Spleen (tissue), 11 donors: Measurements from ENCODE around the gene HBG1. TPM values are rescaled to one million over a fixed set of nuclear protein-coding genes. Genes with fewer than 3 reads are reported as not detected.

Experiments
- DNase-seq: peaks from one replicate; pipeline ENCODE4 v3.0.0-alpha.2; 2020
- H3K27ac ChIP-seq, 8 donors: fragments of 200-600 bp; sonication (generic) in 7 of 8; 1 replicate in 4 of 8; 2 replicates in 4 of 8; pipeline versions ENCODE4 v1.5.0 to v1.8.0; 2016 to 2021; ENCODE audit warnings: inconsistent platforms in 4 of 8, mild to moderate bottlenecking in 4 of 8, moderate library complexity in 1 of 8
- H3K27me3 ChIP-seq, 7 donors: fragments of 200-600 bp; sonication (generic) in 6 of 7; replicated peaks in 1 of 7; 1 replicate in 4 of 7; 2 replicates in 3 of 7; pipeline versions ENCODE4 v1.5.0 to v1.8.0; 2016 to 2021; ENCODE audit warnings: inconsistent platforms in 3 of 7, mild to moderate bottlenecking in 1 of 7
- H3K36me3 ChIP-seq, 6 donors: fragments of 200-600 bp; sonication (generic) in 5 of 6; 1 replicate in 4 of 6; 2 replicates in 2 of 6; pipeline versions ENCODE4 v1.5.0 to v1.8.0; 2016 to 2021; ENCODE audit warnings: inconsistent platforms in 2 of 6
- H3K4me1 ChIP-seq, 6 donors: fragments of 200-600 bp; sonication (generic) in 5 of 6; 1 replicate in 3 of 6; 2 replicates in 3 of 6; pipeline versions ENCODE4 v1.5.0 to v1.8.0; 2016 to 2021; ENCODE audit warnings: inconsistent platforms in 3 of 6
- H3K4me3 ChIP-seq, 8 donors: fragments of 200-600 bp; sonication (generic) in 7 of 8; 1 replicate in 4 of 8; 2 replicates in 4 of 8; pipeline versions ENCODE4 v1.5.0 to v1.8.0; 2016 to 2021; ENCODE audit warnings: inconsistent platforms in 4 of 8, mild to moderate bottlenecking in 4 of 8, moderate library complexity in 2 of 8
- H3K9me3 ChIP-seq, 8 donors: fragments of 200-600 bp; sonication (generic) in 7 of 8; 1 replicate in 4 of 8; 2 replicates in 4 of 8; pipeline versions ENCODE4 v1.5.0 to v1.8.0; 2016 to 2021; ENCODE audit warnings: inconsistent platforms in 4 of 8
- CTCF ChIP-seq, 11 experiments: fragments of 200-600 bp in 7 of 11; fragments of 450-650 bp in 4 of 11; sonication (generic) in 4 of 11; IDR thresholded peaks in 8 of 11; conservative IDR thresholded peaks in 3 of 11; 1 replicate in 7 of 11; 2 replicates in 4 of 11; pipeline versions ENCODE4 v1.4.0 to v1.8.0; 2016 to 2021; ENCODE audit warnings: antibody characterized with exemption in 11 of 11, inconsistent platforms in 4 of 11, mild to moderate bottlenecking in 1 of 11
- POLR2A ChIP-seq, 3 donors: fragments of 450-650 bp; IDR thresholded peaks; one replicate each; pipeline ENCODE4 v1.5.1; 2017; ENCODE audit warnings: antibody characterized with exemption in 3 of 3, mild to moderate bottlenecking in 1 of 3
- POLR2AphosphoS5 ChIP-seq, 3 donors: sonication (generic); formaldehyde crosslinking; IDR thresholded peaks; one replicate each; pipeline ENCODE4 v1.5.1; 2017; ENCODE audit warnings: antibody characterized with exemption in 3 of 3
- WGBS, 5 donors: extraction: QIAGEN DNeasy Blood & Tissue Kit in 3 of 5; methylation state at CpG; one replicate each; pipeline versions ENCODE4 v1.1.5 to v1.1.7; 2013 to 2018; 5-methylcytosine and 5-hydroxymethylcytosine counted together
- intact Hi-C: fragments of 100-400 bp; cut with DNase I; formaldehyde crosslinking; loops from one replicate; pipeline ENCODE4 v1.15.0; 2023; ENCODE audit warnings: low total_unique reads
- polyA plus RNA-seq, 3 donors: library from polyadenylated mRNA; stranded (reverse); fragments of 200-250 nt; gene quantifications; one replicate each; pipeline ENCODE4 v1.2.1, GENCODE V29; 2013
- total RNA-seq, 7 donors: library from RNA; depleted of rRNA in 3 of 7; stranded (reverse); fragments of >200 nt in 3 of 7; fragmentation: NEBNext Ultra II Directional in 4 of 7; extraction: Animal tissue kit (Norgen Biotek cat#: 25700) in 4 of 7; gene quantifications; one replicate each; pipeline versions ENCODE4 v1.1.0 to v1.2.1, GENCODE V29; 2016 to 2021
- donor health status: healthy with polysubstance abuse.
- donor health status: DM: no; HTN: no; CAD: no; lungs with moderate emphysema.
- donor health status: DM: no; HTN: no; CAD: no.
- donor health status: Bipolar disorder and iron deficiency.
- donor health status: healthy.
- donor health status: DM: no; HTN: no; CAD: no.
- donor health status: DM: yes; HTN: yes; CAD: no.

HBG1 gene
- total and polyA plus RNA-seq, 10 donors, result 0.21 to 15.0 (median 1.2) TPM; not detected in 7

DNA sequence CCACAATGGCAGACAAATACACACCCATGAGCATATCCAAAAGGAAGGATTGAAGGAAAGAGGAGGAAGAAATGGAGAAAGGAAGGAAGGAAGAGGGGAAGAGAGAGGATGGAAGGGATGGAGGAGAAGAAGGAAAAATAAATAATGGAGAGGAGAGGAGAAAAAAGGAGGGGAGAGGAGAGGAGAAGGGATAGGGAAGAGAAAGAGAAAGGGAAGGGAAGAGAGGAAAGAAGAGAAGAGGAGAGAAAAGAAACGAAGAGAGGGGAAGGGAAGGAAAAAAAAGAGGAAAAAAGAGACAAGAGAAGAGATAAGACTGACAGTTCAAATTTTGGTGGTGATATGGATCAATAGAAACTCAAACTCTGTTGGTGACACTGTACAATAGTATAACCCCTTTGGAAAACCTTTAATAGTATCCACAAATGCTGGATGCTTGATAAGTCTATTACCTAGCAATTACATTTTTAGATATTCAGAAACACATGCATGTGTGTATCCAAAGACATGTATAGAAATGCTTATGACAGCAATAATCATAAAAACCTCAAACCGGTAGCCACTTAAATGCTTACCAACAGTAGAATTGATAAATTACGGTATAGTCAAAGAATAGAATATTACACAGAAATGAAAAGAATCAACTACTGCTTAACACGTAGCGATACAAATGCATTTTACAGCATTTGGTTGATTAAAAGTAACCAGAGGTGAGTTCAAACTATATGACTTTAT is 14.1 kb downstream of the HBG1 start:
- no peak overlapping the region for H3K4me3 ChIP-seq
- no peaks in the 10 kb centered on the region for H3K9me3 ChIP-seq
- no peak for TF ChIP-seq CTCF (IDR thresholded peaks at IDR 0.05 in 8 of 11, conservative IDR thresholded peaks at IDR 0.05 in 3 of 11)
- H3K27ac ChIP-seq, result no peak overlapping the region
- WGBS, 5 donors, result 85 to 90% (median 86%) methylated on average over 5 of the region's 5 CpGs
- intact Hi-C loops, result no loop called here
- no peak for DNase-seq
- no peaks in the 10 kb centered on the region for H3K27me3 ChIP-seq
- H3K36me3 ChIP-seq, result no peaks in the 10 kb centered on the region
- no peaks in the 10 kb centered on the region for H3K4me1 ChIP-seq

- no peaks in the 10 kb centered on the region for H3K36me3 ChIP-seq
- H3K4me3 ChIP-seq, result no peak within 1 kb of the TSS
- no peak within 1 kb of the TSS for H3K27ac ChIP-seq
- no peaks in the 10 kb centered on the region for H3K27me3 ChIP-seq
- DNase-seq, result no peak
- 8 to 22% (median 14%) methylated on average over 2 of the region's 2 CpGs for WGBS, 5 donors
- no peak for TF ChIP-seq POLR2AphosphoS5 (IDR thresholded peaks at IDR 0.05)
- no peak for TF ChIP-seq CTCF (IDR thresholded peaks at IDR 0.05 in 8 of 11, conservative IDR thresholded peaks at IDR 0.05 in 3 of 11)
- TF ChIP-seq POLR2A (IDR thresholded peaks at IDR 0.05), result no peak
- H3K4me1 ChIP-seq, result no peaks in the 10 kb centered on the region
- intact Hi-C loops, result no loop called here
- no peaks in the 10 kb centered on the region for H3K9me3 ChIP-seq
Observed at GRCh38 chr11:5234381-5234834, 15.2 kb downstream of the HBG1 start, which contains the start of gene HBD. Gene HBD (minus strand): TSS chr11:5234483. CDS start chr11:5234433, 50 bp downstream.

- no peak for TF ChIP-seq POLR2A (IDR thresholded peaks at IDR 0.05)
- TF ChIP-seq POLR2AphosphoS5 (IDR thresholded peaks at IDR 0.05), result no peak
- TF ChIP-seq CTCF (IDR thresholded peaks at IDR 0.05 in 8 of 11, conservative IDR thresholded peaks at IDR 0.05 in 3 of 11), result no peak
- Histone ChIP-seq H3K27me3 (no peaks in the 10 kb centered on the region), H3K36me3 (no peaks in the 10 kb centered on the region), H3K9me3 (no peaks in the 10 kb centered on the region), H3K4me1 (no peaks in the 10 kb centered on the region), H3K4me3 (no peak overlapping the region), H3K27ac (no peak overlapping the region)
- no peak for DNase-seq
- 65 to 83% (median 79%) methylated on average over 1 of the region's 1 CpG for WGBS, 5 donors
- intact Hi-C loops, result no loop called here
Observed at GRCh38 chr11:5233307-5233706, 16.4 kb downstream of the HBG1 start.

- intact Hi-C loops, result no loop called here
- H3K27ac ChIP-seq, result no peak overlapping the region
- 89 to 100% (median 96%) methylated on average over 2 of the region's 2 CpGs for WGBS, 5 donors
- H3K4me3 ChIP-seq, result no peak overlapping the region
- no peak for TF ChIP-seq POLR2AphosphoS5 (IDR thresholded peaks at IDR 0.05)
- no peak for TF ChIP-seq POLR2A (IDR thresholded peaks at IDR 0.05)
- TF ChIP-seq CTCF (IDR thresholded peaks at IDR 0.05 in 8 of 11, conservative IDR thresholded peaks at IDR 0.05 in 3 of 11), result no peak
- no peak for DNase-seq
- H3K4me1 ChIP-seq, result no peaks in the 10 kb centered on the region
- no peaks in the 10 kb centered on the region for H3K27me3 ChIP-seq
- H3K36me3 ChIP-seq, result no peaks in the 10 kb centered on the region
- no peaks in the 10 kb centered on the region for H3K9me3 ChIP-seq
Observed at GRCh38 chr11:5232821-5233220, 16.8 kb downstream of the HBG1 start.
